ENCODE results near the gene AGA.

- TF ChIP-seq CTCF (IDR thresholded peaks at IDR 0.05 in 8 of 11, conservative IDR thresholded peaks at IDR 0.05 in 3 of 11) (no peak), POLR2A (IDR thresholded peaks at IDR 0.05) (no peak), POLR2AphosphoS5 (IDR thresholded peaks at IDR 0.05) (no peak)
Measured at GRCh38 chr4:177396352-177396751, 45.9 kb downstream of the AGA start.
